Stimulated activated CD8-positive, alpha-beta memory T cell treated with anti-CD3 and anti-CD28 coated beads, Interleukin-12 subunit alpha, Interleukin-12 subunit beta, amount 100 ng/mL, for 24 hours (primary cell): ENCODE results near the gene MGAT4A.
"Not testable (repeated sequence)": the region's sequence is repeated elsewhere in the genome, so short reads cannot be mapped to it uniquely, and the experiment has no call there.

Experiments
- DNase-seq: peaks from one replicate; pipeline ENCODE4 v3.0.0-alpha.2; 2020; ENCODE audit errors: extremely low read depth

MGAT4A gene

DNA sequence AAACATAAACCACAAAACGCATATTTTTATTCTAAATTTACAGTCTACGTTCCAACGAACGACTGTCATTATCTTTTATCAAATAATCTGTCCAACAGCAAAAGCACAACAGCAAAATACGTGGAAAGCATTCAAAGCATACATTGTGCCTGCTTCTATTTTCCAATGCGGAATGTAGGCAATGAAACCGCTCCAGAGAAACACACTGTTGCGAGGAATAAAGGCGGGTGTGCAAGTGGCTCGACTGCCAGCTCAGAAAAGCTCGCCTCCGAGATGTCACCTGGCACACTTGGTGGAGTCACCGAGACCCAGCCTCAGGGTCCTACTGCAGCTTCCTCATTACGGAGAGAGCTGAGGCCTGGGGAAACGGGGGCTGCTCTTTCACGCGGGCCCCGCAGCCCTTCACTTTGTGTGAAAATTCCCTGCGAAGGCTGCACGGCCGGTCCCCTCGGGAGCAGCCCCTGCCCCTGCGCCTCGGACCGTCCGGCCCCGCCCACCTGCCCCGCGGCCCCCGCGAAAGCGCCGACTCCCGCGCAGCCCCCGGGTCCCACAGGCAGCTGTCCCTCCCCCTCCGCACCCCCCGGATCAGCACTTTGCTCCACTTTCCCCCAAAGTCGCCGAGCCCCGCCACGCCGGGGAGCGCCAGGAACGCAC, 752 bp downstream of the MGAT4A start:
- DNase-seq = peak; percentile 30

- DNase-seq = no peak
Measured at GRCh38 chr2:98729652-98730051, 1.3 kb downstream of the MGAT4A start.

GRCh38 chr2:98728088-98728718, 2.7 kb downstream of the MGAT4A start:
- not testable (repeated sequence) for DNase-seq

DNA sequence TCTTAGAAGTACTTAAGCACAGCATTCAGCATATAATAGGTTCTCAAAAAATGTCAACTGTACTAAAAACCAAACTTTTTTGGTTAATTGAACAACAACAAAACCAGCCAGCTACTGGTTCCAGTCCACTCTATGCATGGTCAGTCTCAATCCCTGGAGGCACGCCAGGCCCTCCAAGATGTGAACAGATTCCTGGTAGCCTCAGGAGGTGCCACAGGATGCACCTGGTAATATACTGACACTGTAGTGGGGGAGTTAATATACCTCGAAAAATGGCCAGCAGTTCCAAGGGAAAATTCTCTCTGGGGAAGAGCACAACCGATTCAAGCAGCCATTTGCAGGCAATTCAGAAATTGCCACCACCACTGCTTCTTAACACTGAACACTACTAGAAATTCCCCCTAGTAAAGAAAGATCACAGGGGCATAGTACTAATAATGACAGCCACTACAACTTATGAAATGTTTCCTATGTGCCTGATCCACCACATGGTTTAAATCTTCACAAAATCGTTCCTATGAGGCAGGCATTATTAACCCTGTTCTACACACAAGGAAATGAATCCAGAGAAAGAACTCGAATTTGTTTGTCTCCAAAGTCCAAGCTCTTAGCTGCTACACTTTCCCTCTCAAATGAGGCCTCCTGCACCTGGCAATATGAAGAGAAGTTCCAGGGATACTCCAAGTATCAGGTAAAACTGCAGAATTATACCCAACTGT, 3.4 kb downstream of the MGAT4A start:
- DNase-seq = no peak

GRCh38 chr2:98726735-98727368, 4.1 kb downstream of the MGAT4A start:
- no peak for DNase-seq

DNA sequence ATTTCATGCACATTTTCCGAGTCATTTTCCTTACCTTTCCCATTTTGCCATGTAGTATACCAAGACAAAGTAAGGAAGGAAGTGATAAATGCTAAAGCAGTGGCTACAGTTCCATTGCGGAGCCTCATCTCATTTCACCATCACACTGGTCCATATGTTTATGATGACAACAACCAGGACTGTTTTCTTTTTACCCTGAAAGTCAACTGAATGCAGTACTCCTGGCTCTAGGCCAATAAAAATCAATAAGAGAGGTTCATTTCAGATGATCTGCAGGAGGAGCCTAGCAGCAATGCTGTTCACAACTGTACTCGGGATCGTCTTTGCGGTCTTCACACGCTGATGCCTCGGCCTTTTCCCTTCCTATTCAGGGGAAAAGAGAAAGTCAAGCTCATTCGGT, 4.7 kb downstream of the MGAT4A start:
- no peak for DNase-seq

- no peak for DNase-seq
Measured at GRCh38 chr2:98720286-98720685, 10.6 kb downstream of the MGAT4A start.

- DNase-seq = no peak
Measured at GRCh38 chr2:98717621-98718020, 13.3 kb downstream of the MGAT4A start.

DNA sequence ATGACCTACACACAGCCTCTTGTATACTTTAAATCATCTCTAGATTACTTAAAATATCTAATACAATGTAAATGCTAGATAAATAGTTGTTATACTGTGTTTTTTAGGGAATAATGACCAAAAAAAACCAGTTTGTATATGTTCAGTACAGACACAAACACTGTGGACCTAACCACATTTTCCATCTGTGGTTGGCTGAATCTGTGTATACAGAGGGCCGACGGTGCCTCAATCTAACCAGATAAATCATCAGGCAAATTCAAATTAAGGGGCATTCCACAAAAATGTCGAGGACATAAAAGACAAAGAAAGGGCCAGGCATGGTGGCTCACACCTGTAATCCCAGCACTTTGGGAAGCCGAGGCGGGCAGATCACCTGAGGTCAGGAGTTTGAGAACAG, 14.1 kb downstream of the MGAT4A start:
- DNase-seq = no peak

DNA sequence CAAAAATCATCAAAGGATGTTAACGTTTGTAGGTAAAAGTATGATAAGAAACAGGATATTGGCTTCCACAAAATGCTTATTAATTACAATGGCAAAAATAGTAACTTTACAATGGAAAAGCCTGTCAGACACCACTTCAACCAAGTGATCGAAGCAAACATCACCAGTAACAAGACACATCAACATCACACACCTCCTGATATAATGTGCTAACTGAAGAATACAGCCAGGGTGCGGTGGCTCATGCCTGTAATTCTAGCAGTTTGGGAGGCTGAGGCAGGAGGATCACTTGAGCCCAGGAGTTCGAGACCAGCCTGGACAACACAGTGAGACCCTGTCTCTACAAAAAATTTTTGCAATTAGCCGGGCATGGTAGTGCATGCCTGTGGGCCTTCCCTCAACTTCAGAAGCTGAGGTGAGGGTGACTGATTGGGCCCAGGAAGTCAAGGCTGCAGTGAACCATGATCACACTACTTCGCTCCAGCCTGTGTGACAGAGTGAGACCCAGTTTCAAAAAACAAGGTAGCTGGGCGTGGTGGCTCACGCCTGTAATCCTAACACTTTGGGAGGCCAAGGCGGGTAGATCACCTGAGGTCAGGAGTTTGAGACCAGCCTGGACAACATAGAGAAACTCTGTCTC, 15.0 kb downstream of the MGAT4A start:
- DNase-seq = no peak

- no peak for DNase-seq
Measured at GRCh38 chr2:98713332-98714015, 17.5 kb downstream of the MGAT4A start.

- no peak for DNase-seq
Measured at GRCh38 chr2:98712145-98712544, 18.8 kb downstream of the MGAT4A start.

- DNase-seq = no peak
Measured at GRCh38 chr2:98711506-98711905, 19.4 kb downstream of the MGAT4A start.

DNA sequence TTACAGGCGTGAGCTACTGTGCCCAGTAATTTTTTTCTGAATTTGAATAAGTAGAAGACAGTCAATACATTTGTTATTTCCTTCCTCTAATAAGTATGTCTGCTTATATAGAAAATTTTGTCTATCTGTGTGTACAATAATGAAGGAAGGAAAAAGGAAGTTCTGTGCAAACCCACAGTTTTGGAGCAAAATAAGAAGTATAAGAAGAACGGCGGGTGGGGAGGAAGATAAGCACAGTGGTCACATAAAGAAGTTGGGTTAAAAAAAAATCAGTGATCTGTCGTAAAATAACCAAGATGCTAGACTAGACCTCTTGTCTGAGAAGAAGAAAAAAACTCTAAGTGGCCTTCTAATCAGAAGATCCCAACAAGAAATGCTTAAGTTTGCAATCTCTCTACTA, 20.2 kb downstream of the MGAT4A start:
- no peak for DNase-seq

DNA sequence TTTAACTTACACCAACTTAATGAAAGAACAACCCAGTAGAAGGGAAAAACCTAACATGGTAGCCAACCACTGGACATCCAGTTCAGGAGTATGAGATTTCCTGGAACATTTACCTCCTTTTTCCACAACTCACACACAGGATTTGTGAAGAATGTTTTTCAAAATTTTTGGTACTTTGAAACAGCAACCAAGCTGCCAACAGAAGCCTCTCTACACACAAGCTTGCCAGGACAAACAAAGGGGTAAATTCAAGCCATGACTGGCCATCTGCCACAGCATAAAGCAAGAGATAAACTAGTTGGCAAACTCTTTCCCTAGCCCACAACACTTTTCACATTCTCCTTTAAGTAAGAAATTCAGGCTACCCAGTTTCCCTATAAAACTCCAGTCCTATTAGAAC, 21.4 kb downstream of the MGAT4A start:
- DNase-seq = no peak

- no peak for DNase-seq
Measured at GRCh38 chr2:98708396-98709186, 22.3 kb downstream of the MGAT4A start.

DNA sequence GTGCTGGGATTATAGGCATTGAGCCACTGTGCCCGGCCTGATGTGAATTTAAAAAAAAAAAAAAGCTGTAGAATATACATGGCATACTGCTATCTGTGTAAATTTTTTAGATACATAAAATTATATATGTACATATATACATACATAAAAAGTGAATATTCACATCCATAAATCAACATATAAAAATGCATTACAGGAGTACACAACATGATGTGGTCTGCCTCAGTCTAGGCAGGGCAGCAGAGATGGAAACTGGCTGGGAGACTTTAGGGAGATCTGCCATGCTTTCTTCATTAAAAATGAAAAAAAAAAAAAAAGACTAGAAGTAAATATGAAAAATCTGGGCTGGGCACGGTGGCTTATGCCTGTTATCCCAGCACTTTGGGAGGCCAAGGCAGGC, 24.3 kb downstream of the MGAT4A start:
- DNase-seq = no peak

- DNase-seq = no peak
Measured at GRCh38 chr2:98705333-98705617, 25.7 kb downstream of the MGAT4A start.

GRCh38 chr2:98704499-98705332, 26.2 kb downstream of the MGAT4A start:
- DNase-seq = no peak

- DNase-seq = no peak
Measured at GRCh38 chr2:98703738-98704137, 27.2 kb downstream of the MGAT4A start.
